A673 (cell line): Measurements from ENCODE around the gene GCFC2. TPM values are rescaled to one million over a fixed set of nuclear protein-coding genes. Genes with fewer than 3 reads are reported as not detected.

ENCODE experiments used
- BruUV-seq: library from RNA; stranded (reverse); fragments of 400-500 nt; replicated peaks from 2 replicates; lab custom pipeline; 2021; lab: Mats Ljungman, UMichigan
- CTCF ChIA-PET: fragments of 300-600 bp; sonication (Branson Sonifier 250); formaldehyde crosslinking; loops from one replicate; lab custom pipeline; 2022; ENCODE audit warnings: antibody characterized with exemption; lab: Charles Lee
- POLR2A ChIA-PET: fragments of 300-600 bp; sonication (Branson Sonifier 250); formaldehyde crosslinking; loops from one replicate; lab custom pipeline; 2022; ENCODE audit warnings: antibody characterized with exemption; ENCODE audit not compliant: low non-redundant PET; lab: Charles Lee
- DNase-seq: peaks from one replicate; pipeline ENCODE4 v3.0.0-alpha.2; 2015; ENCODE audit warnings: low spot score
- H3K27ac ChIP-seq: fragments of 200-600 bp; sonication (generic); 2 replicates; pipeline ENCODE4 v1.5.1; 2016; ENCODE audit warnings: mixed run types, low read depth, mild to moderate bottlenecking, mixed read lengths, antibody characterized with exemption, low read length; ENCODE audit not compliant: poor library complexity, severe bottlenecking
- H3K27me3 ChIP-seq: fragments of 200-600 bp; sonication (generic); replicated peaks from 2 replicates; pipeline ENCODE4 v1.6.1; 2017; ENCODE audit warnings: mixed run types, low read depth, mild to moderate bottlenecking, mixed read lengths, antibody characterized with exemption, low read length; ENCODE audit not compliant: insufficient read depth, poor library complexity
- H3K36me3 ChIP-seq: fragments of 200-600 bp; sonication (generic); 2 replicates; pipeline ENCODE4 v1.6.1; 2016; ENCODE audit warnings: mixed run types, mild to moderate bottlenecking, mixed read lengths, antibody characterized with exemption, low read length; ENCODE audit not compliant: insufficient read depth, poor library complexity, severe bottlenecking
- H3K4me1 ChIP-seq: fragments of 200-600 bp; sonication (generic); 2 replicates; pipeline ENCODE4 v1.6.1; 2017; ENCODE audit warnings: mixed run types, mild to moderate bottlenecking, mixed read lengths, antibody characterized with exemption, low read length; ENCODE audit not compliant: insufficient read depth, poor library complexity, severe bottlenecking
- H3K4me3 ChIP-seq: fragments of 200-600 bp; sonication (generic); 2 replicates; pipeline ENCODE4 v1.5.1; 2016; ENCODE audit warnings: low read depth, mixed run types, mild to moderate bottlenecking, mixed read lengths, low read length; ENCODE audit not compliant: poor library complexity, severe bottlenecking
- H3K9me3 ChIP-seq: fragments of 200-600 bp; sonication (generic); 2 replicates; pipeline ENCODE4 v1.6.1; 2016; ENCODE audit warnings: mixed run types, low read depth, mild to moderate bottlenecking, mixed read lengths, antibody characterized with exemption, low read length; ENCODE audit not compliant: poor library complexity, severe bottlenecking
- EZH2 ChIP-seq: fragments of 200-600 bp; sonication (generic); IDR thresholded peaks from 2 replicates; pipeline ENCODE4 v1.6.1; 2017; ENCODE audit warnings: borderline replicate concordance, low read depth, mild to moderate bottlenecking, mixed read lengths, antibody characterized with exemption, low read length; ENCODE audit not compliant: poor library complexity, severe bottlenecking
- intact Hi-C: fragments of 100-400 bp; cut with micrococcal nuclease; formaldehyde crosslinking; loops from one replicate; pipeline ENCODE4 v1.10.0; 2022; ENCODE audit not compliant: unreplicated experiment
- total RNA-seq: library from RNA; stranded (reverse); gene quantifications from 2 replicates; pipeline ENCODE4 v1.2.3, GENCODE V29; 2021
- TF ChIP-seq, protein P1 (sequence below): fragments of 300-800, 200-600 bp; sonication (generic); conservative IDR thresholded peaks from 2 replicates; pipeline ENCODE4 v1.5.1; 2017; ENCODE audit warnings: low read depth, mild to moderate bottlenecking, antibody characterized with exemption, low read length, moderate library complexity, mixed read lengths

The GCFC2 gene
- total RNA-seq, 1 experiment from 2014 or later: 42.2 TPM

DNA sequence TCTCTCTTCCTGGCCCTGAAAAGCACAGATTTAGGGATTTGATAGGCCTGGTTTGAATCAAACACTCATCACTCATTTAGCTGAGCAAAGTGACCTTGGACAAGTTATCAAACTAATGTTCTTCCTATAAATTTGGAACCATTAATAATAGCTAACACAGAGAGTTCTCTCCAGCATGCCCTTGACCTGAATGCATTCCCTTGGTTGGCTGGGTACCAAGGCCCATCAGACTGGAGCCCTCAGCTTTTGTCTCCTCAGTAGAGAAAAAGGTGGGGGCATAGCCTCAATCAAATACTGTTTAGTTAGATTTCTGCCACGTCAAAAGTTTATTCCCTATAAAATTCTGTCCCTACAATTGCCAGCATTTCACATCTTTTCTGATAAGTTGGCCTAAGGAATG, 77.9 kb downstream of the GCFC2 start:
- no peaks in the 10 kb centered on the region for H3K9me3 ChIP-seq
- no peak for TF ChIP-seq EZH2
- TF ChIP-seq, protein P1, sequence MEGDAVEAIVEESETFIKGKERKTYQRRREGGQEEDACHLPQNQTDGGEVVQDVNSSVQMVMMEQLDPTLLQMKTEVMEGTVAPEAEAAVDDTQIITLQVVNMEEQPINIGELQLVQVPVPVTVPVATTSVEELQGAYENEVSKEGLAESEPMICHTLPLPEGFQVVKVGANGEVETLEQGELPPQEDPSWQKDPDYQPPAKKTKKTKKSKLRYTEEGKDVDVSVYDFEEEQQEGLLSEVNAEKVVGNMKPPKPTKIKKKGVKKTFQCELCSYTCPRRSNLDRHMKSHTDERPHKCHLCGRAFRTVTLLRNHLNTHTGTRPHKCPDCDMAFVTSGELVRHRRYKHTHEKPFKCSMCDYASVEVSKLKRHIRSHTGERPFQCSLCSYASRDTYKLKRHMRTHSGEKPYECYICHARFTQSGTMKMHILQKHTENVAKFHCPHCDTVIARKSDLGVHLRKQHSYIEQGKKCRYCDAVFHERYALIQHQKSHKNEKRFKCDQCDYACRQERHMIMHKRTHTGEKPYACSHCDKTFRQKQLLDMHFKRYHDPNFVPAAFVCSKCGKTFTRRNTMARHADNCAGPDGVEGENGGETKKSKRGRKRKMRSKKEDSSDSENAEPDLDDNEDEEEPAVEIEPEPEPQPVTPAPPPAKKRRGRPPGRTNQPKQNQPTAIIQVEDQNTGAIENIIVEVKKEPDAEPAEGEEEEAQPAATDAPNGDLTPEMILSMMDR: no peak
- no peak for DNase-seq
- intact Hi-C loops: no loop called here
- peaks cover 8% of the 10 kb centered on the region for H3K4me1 ChIP-seq
- ChIA-PET CTCF (interaction anchor here (0.5 kb wide), 1 partner anchor 170 kb away, joined by 6 read pairs; no protein-coding TSS in a partner anchor), POLR2A (no interaction called here)
- H3K27ac ChIP-seq: no peak overlapping the region
- no peaks in the 10 kb centered on the region for H3K27me3 ChIP-seq
- H3K36me3 ChIP-seq: no peaks in the 10 kb centered on the region
- no peak overlapping the region for H3K4me3 ChIP-seq
- no TSS peak for BruUV-seq

DNA sequence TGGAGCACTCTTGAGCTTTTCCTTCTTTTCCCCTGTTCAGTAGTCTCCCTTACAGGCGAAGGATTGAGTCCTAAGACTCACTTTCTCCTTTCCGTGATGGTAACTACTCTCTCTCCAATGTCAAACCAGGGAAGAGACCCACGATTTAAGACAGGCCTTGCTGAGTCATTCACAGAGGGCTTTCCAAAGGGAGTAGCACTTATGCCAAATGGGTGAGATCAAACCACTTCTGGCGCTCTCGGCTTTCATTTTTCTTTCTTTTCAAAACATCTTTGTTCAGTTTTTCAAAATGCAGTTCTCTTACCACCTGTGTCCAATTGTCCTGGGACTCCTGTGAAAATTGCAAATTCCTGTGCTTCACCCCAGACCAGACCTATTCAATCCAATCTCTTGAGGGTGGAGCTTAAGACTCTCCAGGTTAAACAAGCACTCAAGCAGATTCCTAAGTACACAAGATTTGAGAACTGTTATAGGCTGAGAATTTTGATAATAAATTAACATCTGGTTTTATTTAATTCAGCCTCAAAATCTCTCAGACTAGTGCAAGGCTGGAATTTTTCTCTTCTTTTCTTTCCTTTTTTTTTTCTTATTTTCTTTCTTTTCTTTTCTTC, 78.5 kb downstream of the GCFC2 start:
- Histone ChIP-seq H3K36me3 (no peaks in the 10 kb centered on the region), H3K27ac (no peak overlapping the region), H3K27me3 (no peaks in the 10 kb centered on the region), H3K4me3 (no peak overlapping the region), H3K9me3 (no peaks in the 10 kb centered on the region), H3K4me1 (peaks cover 8% of the 10 kb centered on the region)
- CTCF ChIA-PET: interaction anchor here (0.5 kb wide), 1 partner anchor 169 kb away, joined by 6 read pairs; no protein-coding TSS in a partner anchor
- TF ChIP-seq, protein P1: no peak
- no peak for TF ChIP-seq EZH2
- intact Hi-C loops: no loop called here
- no peak for DNase-seq
- BruUV-seq: no TSS peak
- POLR2A ChIA-PET: no interaction called here

DNA sequence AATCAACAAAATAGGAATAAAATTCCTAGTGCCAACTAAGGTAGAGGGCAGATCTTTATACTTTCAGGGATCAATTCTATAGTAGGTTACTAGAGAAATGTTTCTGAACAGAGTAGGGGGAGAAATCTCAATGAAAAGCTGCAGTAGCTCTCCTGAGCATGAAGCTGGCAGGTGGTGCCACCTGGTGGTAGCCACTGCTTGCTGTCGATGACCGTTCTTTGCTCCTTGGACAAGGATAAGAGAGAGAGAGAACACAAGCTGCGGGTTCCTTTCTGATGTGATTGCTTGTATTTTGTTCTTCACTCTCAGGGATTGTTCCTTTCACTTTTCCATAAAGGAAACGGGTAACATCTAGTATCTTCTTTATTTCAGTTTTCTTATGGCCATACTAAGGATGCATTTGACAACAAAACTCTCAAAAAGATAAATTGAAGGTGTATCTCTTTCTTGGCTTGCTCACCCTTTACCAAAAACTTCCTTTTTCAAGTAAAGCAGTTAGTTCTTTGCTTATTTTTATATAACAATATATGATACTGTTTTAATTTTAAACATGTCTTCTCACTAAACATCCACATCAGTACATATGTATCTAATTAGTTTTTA, 82.7 kb downstream of the GCFC2 start:
- DNase-seq: peak; percentile 83
- no peaks in the 10 kb centered on the region for H3K9me3 ChIP-seq
- no peak overlapping the region for H3K27ac ChIP-seq
- H3K36me3 ChIP-seq: no peaks in the 10 kb centered on the region
- ChIA-PET CTCF (interaction anchor here (0.6 to 1.7 kb wide), 9 partner anchors 10 to 163 kb away, joined by 3 to 20 read pairs (median 4); partner anchors contain the start of gene EVA1A), POLR2A (no interaction called here)
- intact Hi-C loops: loop anchor here (1.0 to 10.0 kb wide), 2 partner anchors 164 to 353 kb away; no protein-coding TSS in a partner anchor
- H3K27me3 ChIP-seq: no peaks in the 10 kb centered on the region
- TF ChIP-seq, protein P1: peak; percentile 95
- no peak for TF ChIP-seq EZH2
- BruUV-seq: no TSS peak
- peaks cover 8% of the 10 kb centered on the region for H3K4me1 ChIP-seq
- no peak overlapping the region for H3K4me3 ChIP-seq
